Psoas muscle (tissue), 8 donors: ENCODE results near the gene MKKS. TPM values are rescaled to one million over a fixed set of nuclear protein-coding genes. Genes with fewer than 3 reads are reported as not detected.

ENCODE experiments used
- ATAC-seq, 4 donors: fragments of 200-7000 bp; cut with Tn5 transposase; one replicate each; pipeline ENCODE4 v1.9.1; 2020; ENCODE audit warnings: moderate library complexity in 3 of 4, mild to moderate bottlenecking in 2 of 4
- DNase-seq, 2 donors: peaks; one replicate each; pipeline ENCODE4 v3.0.0-alpha.2; 2020
- H3K27ac ChIP-seq: fragments of 200-600 bp; one replicate; pipeline ENCODE4 v1.8.0; 2022
- H3K27me3 ChIP-seq, 3 donors: fragments of 200-600 bp in 1 of 3; one replicate each; pipeline versions ENCODE4 v1.6.1 to v1.8.0; 2013 to 2022; ENCODE audit warnings: low read length in 2 of 3, mild to moderate bottlenecking in 2 of 3, moderate library complexity in 1 of 3; ENCODE audit not compliant: insufficient read depth in 3 of 3
- H3K36me3 ChIP-seq, 2 donors: fragments of 200-600 bp in 1 of 2; one replicate each; pipeline versions ENCODE4 v1.6.1 to v1.8.0; 2013 to 2022; ENCODE audit warnings: low read depth in 1 of 2, mild to moderate bottlenecking in 1 of 2, moderate library complexity in 1 of 2; ENCODE audit not compliant: insufficient read depth in 1 of 2
- H3K4me1 ChIP-seq: fragments of 200-600 bp; one replicate; pipeline ENCODE4 v1.8.0; 2022
- H3K4me3 ChIP-seq: fragments of 200-600 bp; one replicate; pipeline ENCODE4 v1.8.0; 2022; ENCODE audit warnings: mild to moderate bottlenecking
- H3K9me3 ChIP-seq: fragments of 200-600 bp; one replicate; pipeline ENCODE4 v1.8.0; 2022
- CTCF ChIP-seq: fragments of 200-600 bp; IDR thresholded peaks from one replicate; pipeline ENCODE4 v1.8.0; 2022; ENCODE audit warnings: antibody characterized with exemption
- WGBS, 3 donors: extraction: QIAGEN DNeasy Blood & Tissue Kit; methylation state at CpG; one replicate each; pipeline versions ENCODE4 v1.1.6 to v1.1.7; 2013; 5-methylcytosine and 5-hydroxymethylcytosine counted together
- intact Hi-C, 2 donors: fragments of 100-400 bp; cut with DNase I; formaldehyde crosslinking; loops; one replicate each; pipeline versions ENCODE4 v1.11.0 to v1.14.2; 2022
- polyA plus RNA-seq, 3 donors: library from polyadenylated mRNA; stranded (reverse); fragments of 200-250 nt; gene quantifications; one replicate each; pipeline ENCODE4 v1.2.3, GENCODE V29; 2013
- total RNA-seq, 4 donors: library from RNA; stranded (reverse); fragmentation: NEBNext Ultra II Directional in 2 of 4; extraction: Animal tissue kit (Norgen Biotek cat#: 25700) in 2 of 4; gene quantifications; one replicate each; pipeline versions ENCODE4 v1.2.1 to v1.2.4, GENCODE V29; 2021 to 2023
- donor health status: healthy with polysubstance abuse.
- donor health status: DM: no; HTN: no; CAD: no; lungs with moderate emphysema.
- donor health status: Bipolar disorder and iron deficiency.
- donor health status: healthy.
- donor health status: DM: yes; HTN: yes; CAD: no.
- donor health status: DM: no; HTN: no; CAD: no.
- donor health status: DM: no; HTN: no; CAD: no.
- donor health status: DM: yes; HTN: yes; CAD: no.

The MKKS gene
- total and polyA plus RNA-seq, 7 donors, result 10.5 to 40.1 (median 22.7) TPM

- Histone ChIP-seq H3K4me1 (no peaks in the 10 kb centered on the region), H3K36me3 (no peaks in the 10 kb centered on the region), H3K4me3 (no peak overlapping the region), H3K27me3 (no peaks in the 10 kb centered on the region), H3K9me3 (no peaks in the 10 kb centered on the region), H3K27ac (no peak overlapping the region)
- TF ChIP-seq CTCF, result no peak
- whole genome bisulfite sequencing, 3 donors, result 44 to 60% (median 58%) methylated on average over 3 of the region's 3 CpGs
- intact Hi-C loops, result loop anchor here (5.0 to 10.0 kb wide), 2 partner anchors 804 to 807 kb away; no protein-coding TSS in a partner anchor
- ATAC-seq, result no peak
- DNase-seq, result no peak
Measured at GRCh38 chr20:10467681-10468339, 33.8 kb upstream of the MKKS start.

GRCh38 chr20:10466855-10467254, 32.8 kb upstream of the MKKS start:
- Histone ChIP-seq H3K27me3 (no peaks in the 10 kb centered on the region), H3K27ac (peak overlapping the region; percentile 5), H3K36me3 (no peaks in the 10 kb centered on the region), H3K9me3 (no peaks in the 10 kb centered on the region), H3K4me1 (no peaks in the 10 kb centered on the region), H3K4me3 (no peak overlapping the region)
- TF ChIP-seq CTCF, result no peak
- DNase-seq (no peak), ATAC-seq (no peak)
- intact Hi-C loops, result loop anchor here (5.0 to 10.0 kb wide), 2 partner anchors 805 to 808 kb away; no protein-coding TSS in a partner anchor
- WGBS, 3 donors, result 46 to 54% (median 48%) methylated on average over 3 of the region's 3 CpGs

- Histone ChIP-seq H3K27ac (peak overlapping the region; percentile 5), H3K36me3 (no peaks in the 10 kb centered on the region), H3K9me3 (no peaks in the 10 kb centered on the region), H3K27me3 (no peaks in the 10 kb centered on the region), H3K4me3 (no peak overlapping the region), H3K4me1 (no peaks in the 10 kb centered on the region)
- no peak for DNase-seq
- intact Hi-C loops, result loop anchor here (5.0 to 10.0 kb wide), 2 partner anchors 806 to 808 kb away; no protein-coding TSS in a partner anchor
- TF ChIP-seq CTCF, result no peak
- peak in 1 of 4 donors; percentile 32 for ATAC-seq
- 31 to 48% (median 43%) methylated on average over 4 of the region's 4 CpGs for WGBS, 3 donors
Measured at GRCh38 chr20:10466325-10466724, 32.3 kb upstream of the MKKS start.

GRCh38 chr20:10465135-10465534, 31.1 kb upstream of the MKKS start:
- Histone ChIP-seq H3K4me3 (no peak overlapping the region), H3K27me3 (no peaks in the 10 kb centered on the region), H3K36me3 (no peaks in the 10 kb centered on the region), H3K27ac (no peak overlapping the region), H3K9me3 (no peaks in the 10 kb centered on the region), H3K4me1 (no peaks in the 10 kb centered on the region)
- ATAC-seq, result no peak
- intact Hi-C loops, result loop anchor here (5.0 to 10.0 kb wide), 2 partner anchors 807 to 810 kb away; no protein-coding TSS in a partner anchor
- 92 to 96% (median 95%) methylated on average over 3 of the region's 3 CpGs for WGBS, 3 donors
- no peak for TF ChIP-seq CTCF
- DNase-seq, result no peak
